ENCODE measurements around the gene DENND1A. TPM values are rescaled to one million over a fixed set of nuclear protein-coding genes. Genes with fewer than 3 reads are reported as not detected.

Gene DENND1A
- total RNA-seq, 1 experiment from 2014 or later: 45.3 TPM

GRCh38 chr9:123513554-123513953 is 416.4 kb downstream of the DENND1A start:
- in situ Hi-C loops (cut with HindIII; ENCODE audit: low sequenced_read_pairs): no loop called here
- DNase-seq (ENCODE audit: low spot score): no peak

DNA sequence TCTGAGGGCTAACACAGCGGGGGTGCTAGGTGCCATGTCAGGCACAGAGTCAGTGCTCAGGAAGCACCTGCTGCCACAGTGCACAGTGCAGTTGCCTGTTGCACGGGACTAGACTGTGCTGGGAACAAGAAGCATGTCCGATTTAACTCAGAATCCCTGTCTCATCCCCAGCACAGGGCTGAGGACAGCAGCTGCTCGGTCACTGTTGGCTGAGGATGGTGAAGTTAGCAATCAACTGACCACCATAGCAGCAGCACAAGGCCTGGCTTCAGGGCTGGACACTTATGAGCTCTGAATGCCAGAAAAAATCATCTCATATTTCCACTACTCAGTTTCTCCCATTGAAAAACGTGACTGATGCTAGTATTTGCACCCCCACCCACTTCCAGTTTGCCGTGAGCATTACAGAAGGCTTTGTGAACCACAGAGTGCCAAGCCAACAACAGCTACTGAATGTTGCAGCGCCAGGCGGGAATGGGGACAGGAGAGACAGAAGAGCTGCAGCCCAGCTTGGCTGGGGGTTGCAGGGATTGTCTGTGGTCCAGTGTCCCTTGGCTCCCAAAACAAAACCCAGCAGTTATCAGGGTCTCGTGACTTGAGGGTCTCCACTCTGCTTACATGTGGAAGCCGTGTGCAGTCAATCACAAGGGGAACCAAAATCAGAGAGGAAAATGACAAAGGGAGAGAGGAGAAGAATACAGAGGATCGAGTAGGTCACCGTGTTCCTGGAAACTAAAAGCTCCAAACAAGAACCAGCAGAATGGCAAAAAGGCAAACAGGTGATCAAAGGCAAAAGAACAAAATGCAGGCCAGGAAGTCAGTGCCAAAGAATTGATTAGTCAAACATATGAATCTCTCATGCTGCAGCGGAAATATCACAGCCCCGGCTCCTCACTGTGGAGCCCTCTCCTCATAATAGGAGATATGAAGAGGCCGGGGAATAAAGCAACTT is 418.3 kb downstream of the DENND1A start:
- DNase-seq (ENCODE audit: low spot score): peak; percentile 4
- in situ Hi-C loops (cut with HindIII; ENCODE audit: low sequenced_read_pairs): no loop called here

- in situ Hi-C loops (cut with HindIII; ENCODE audit: low sequenced_read_pairs): no loop called here
- DNase-seq (ENCODE audit: low spot score): no peak
These were observed 420.3 kb downstream of the DENND1A start for GRCh38 chr9:123509646-123510045.

DNA sequence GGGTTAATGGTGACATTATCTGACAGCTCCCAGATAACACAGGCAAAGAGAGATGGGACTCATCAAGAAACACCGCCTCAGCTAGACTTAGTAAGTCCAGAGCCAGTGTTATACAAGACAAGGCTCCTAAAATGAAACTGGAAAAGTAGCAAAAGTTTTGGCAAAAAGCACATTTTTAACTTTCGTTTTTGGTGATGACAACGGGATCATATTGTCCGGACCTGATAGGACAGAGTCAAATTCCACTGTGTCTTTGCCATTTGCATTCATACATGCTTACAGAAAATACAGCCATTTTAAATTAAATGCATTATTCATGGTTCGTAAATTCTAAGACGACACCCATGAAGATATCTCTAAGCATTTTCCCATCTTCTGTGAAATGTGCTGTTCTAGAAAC is 421.9 kb downstream of the DENND1A start:
- in situ Hi-C loops (cut with HindIII; ENCODE audit: low sequenced_read_pairs): no loop called here
- no peak for DNase-seq (ENCODE audit: low spot score)

DNA sequence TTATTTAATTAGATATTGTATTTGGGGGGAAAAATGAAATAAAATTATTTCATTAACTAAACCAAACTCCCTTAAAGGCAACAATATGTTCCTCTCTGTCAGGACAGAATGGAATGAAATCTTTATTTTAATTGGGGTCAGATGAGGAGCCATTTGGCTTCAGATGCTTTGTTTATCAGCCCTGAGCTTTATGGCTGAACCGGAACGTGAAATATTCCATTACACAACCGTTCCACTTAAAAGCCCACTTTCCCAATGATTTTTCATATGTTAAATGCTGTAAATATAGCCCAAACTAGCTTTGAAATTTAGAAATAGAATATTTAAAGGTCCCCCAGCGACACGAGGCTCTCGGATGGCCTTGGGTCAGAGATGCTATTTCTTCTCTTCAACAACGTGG is 424.4 kb downstream of the DENND1A start:
- in situ Hi-C loops (cut with HindIII; ENCODE audit: low sequenced_read_pairs): no loop called here
- DNase-seq (ENCODE audit: low spot score): no peak

DNA sequence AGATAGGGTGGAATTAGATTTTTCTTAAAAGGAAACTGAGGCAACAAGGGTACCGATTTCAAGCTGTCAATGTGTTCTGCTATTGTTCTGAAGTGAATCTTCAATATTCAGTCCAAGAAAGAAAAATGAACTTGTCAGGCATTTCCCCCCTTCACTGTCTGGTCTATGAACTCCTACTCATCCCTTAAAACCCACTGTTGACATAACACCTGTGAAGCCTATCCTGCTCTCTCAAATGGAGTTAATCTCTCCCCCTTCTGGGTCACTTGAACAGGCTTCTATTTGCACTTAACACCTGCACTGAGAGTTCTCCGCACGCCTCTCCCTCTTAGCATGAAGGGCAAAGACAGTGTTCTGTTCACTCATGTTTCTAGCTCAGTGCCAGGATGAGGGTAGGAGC is 429.6 kb downstream of the DENND1A start:
- in situ Hi-C loops (cut with HindIII; ENCODE audit: low sequenced_read_pairs): no loop called here
- DNase-seq (ENCODE audit: low spot score): no peak

GRCh38 chr9:123497830-123498229 is 432.1 kb downstream of the DENND1A start:
- no peak for DNase-seq (ENCODE audit: low spot score)
- in situ Hi-C loops (cut with HindIII; ENCODE audit: low sequenced_read_pairs): no loop called here

- no peak for DNase-seq (ENCODE audit: low spot score)
- in situ Hi-C loops (cut with HindIII; ENCODE audit: low sequenced_read_pairs): no loop called here
These were observed 434.2 kb downstream of the DENND1A start for GRCh38 chr9:123495731-123496130.

- in situ Hi-C loops (cut with HindIII; ENCODE audit: low sequenced_read_pairs): no loop called here
These were observed 436.3 kb downstream of the DENND1A start for GRCh38 chr9:123493627-123494026.

DNA sequence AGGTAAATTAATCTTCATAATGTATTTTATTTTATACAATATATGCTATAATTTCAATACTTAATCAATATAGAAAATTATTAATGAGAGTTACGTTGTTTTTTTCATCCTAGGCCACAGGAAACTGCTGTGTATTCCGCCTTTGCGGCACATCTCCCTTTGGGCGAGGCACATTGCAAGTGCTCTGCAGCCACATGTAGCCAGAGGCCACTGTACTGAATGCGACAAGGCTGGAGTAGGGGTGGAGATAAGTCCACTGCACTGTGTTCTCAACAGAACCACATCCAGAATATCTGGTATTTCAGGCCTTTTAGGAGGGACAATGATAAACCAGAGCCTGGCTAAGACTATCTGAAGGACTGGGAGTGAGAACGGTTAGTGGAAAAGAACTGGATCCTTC is 439.2 kb downstream of the DENND1A start:
- in situ Hi-C loops (cut with HindIII; ENCODE audit: low sequenced_read_pairs): no loop called here

More at GRCh38 chr9:123493627-123494026, 436.3 kb downstream of the DENND1A start:
- no peak for DNase-seq (ENCODE audit: low spot score)

GRCh38 chr9:123488722-123489321 is 441.1 kb downstream of the DENND1A start:
- DNase-seq (ENCODE audit: low spot score): no peak
- in situ Hi-C loops (cut with HindIII; ENCODE audit: low sequenced_read_pairs): no loop called here

More for the DNA sequence above, 439.2 kb downstream of the DENND1A start:
- no peak for DNase-seq (ENCODE audit: low spot score)

DNA sequence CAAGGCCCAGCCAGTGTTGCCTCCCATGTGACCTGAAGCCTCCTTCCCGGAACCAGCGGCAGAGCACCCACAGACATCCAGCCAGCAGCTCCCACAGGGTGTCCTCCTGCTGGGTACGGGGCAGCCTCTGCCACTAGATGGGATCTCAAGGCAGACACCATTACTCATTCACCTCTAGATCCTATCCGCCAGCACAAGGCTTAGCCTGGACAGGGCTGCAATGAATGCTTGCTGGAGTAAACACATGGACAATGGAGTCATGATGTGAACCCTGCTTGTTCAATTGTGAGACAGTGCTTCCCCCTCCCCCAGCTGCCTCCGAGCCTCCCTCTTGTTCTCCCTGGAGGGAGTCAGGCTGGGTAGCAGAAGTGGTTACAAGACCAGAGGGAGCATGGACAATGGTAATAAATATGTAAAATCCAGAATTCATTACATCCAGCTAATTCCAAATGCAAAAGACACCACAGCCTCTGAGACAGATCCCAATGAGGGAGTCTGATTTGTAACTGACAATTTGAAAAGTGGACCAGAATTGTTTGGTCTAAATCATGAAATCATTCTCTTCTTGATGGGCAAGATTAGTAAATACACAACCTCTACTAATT is 441.9 kb downstream of the DENND1A start:
- in situ Hi-C loops (cut with HindIII; ENCODE audit: low sequenced_read_pairs): no loop called here
- no peak for DNase-seq (ENCODE audit: low spot score)

DNA sequence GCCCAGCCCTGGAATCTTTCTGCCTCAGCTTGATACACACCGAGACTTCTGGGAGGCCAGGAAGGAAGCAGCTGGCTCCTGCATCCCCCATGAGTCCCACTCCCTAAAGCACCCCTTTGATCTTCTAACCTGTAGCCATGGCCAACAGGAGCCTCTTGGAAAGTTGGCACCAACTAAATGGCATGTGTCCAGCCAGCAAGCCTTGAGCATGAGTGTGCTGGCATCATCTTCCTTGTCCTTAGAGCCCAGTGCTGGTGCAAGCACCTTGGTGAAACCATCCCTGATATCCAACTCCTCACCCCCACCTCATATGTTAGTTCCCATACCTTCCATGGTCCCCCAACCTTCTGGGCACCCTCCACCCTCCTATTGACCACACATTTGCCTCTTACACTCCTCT is 443.5 kb downstream of the DENND1A start:
- in situ Hi-C loops (cut with HindIII; ENCODE audit: low sequenced_read_pairs): no loop called here
- no peak for DNase-seq (ENCODE audit: low spot score)

GRCh38 chr9:123485216-123485615 is 444.7 kb downstream of the DENND1A start:
- no peak for DNase-seq (ENCODE audit: low spot score)
- in situ Hi-C loops (cut with HindIII; ENCODE audit: low sequenced_read_pairs): no loop called here

DNA sequence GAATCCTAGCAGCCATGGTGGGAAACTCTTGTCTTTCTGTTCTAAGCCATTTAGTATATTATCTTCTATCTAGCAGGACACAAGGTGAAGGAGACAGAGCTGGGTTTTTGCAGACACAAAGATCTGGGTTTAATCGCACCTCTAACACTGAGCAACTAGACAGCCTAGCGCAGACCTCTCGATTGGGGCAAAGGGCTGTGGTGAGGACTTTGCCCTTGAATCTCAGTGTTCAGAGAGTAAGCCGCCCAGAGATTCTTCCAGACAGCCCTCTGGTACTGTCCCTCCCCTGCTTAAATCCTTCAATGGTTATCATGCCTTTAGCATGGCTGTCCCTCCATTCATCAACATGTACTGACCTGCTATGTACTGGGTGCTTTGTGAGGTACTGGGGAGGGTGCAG is 445.8 kb downstream of the DENND1A start:
- no peak for DNase-seq (ENCODE audit: low spot score)

DNA sequence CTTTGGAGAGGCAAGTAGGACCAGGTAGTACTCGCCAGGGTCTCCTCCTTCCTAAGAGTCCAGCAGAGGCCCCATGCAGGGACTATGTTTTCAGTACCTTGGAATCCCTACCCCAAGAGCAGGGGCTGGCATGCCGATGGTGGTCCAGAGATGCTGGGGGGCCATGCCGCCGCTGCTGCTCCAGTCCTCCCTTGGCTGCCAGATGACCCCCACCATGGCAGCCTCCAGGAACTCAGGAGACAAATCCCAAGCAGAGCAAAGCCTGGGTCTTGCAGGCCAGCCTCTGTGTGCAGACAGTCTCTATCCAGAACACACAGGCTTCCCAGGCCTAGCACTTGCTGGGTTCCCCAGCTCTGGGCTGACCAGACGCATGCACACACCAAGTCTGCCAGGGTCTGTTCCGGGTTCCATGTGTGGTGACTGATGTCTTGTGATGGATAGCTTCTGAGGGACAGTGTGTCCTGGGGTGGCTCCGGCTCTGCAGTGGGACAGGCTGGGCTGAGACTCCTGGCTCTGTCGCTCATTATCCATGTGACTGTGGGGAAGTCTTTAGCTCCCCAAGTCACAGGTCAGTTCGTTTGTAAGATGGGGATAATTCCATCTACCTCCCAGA is 446.6 kb downstream of the DENND1A start:
- no peak for DNase-seq (ENCODE audit: low spot score)
- in situ Hi-C loops (cut with HindIII; ENCODE audit: low sequenced_read_pairs): no loop called here

More for the DNA sequence above, 445.8 kb downstream of the DENND1A start:
- in situ Hi-C loops (cut with HindIII; ENCODE audit: low sequenced_read_pairs): no loop called here

- in situ Hi-C loops (cut with HindIII; ENCODE audit: low sequenced_read_pairs): no loop called here
- no peak for DNase-seq (ENCODE audit: low spot score)
These were observed 447.5 kb downstream of the DENND1A start for GRCh38 chr9:123482295-123482968.

DNA sequence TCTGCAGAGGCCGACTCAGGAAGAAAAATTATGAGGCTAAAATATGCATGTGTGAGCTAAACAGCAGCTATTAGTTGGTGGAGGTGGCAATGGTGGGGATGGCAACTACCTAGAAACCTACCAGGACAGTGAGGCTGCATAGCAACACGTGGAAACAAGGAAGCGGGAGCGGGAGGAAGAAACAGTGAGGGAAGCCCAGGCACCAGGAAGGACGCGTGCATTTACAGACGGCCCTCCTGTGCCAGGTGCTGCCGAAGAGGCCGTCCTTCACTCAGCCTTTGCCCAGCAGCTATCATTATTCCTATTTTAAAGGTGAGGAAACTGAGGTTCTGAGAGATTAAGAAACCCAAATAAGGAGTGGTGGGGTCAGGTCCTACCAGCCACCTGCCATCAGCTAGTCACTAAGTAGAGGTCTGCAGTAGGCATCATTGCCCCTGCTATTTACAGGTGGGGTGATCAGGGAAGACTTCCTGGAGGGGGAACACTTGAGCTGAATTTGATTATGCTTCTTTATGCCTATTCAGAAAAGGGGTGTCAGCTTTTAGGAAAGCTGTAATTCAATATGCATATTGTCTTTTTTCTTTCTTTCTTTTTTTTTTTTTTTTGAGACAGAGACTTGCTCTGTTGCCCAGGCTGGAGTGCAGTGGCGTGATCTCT is 448.6 kb downstream of the DENND1A start:
- in situ Hi-C loops (cut with HindIII; ENCODE audit: low sequenced_read_pairs): no loop called here
- no peak for DNase-seq (ENCODE audit: low spot score)

GRCh38 chr9:123480791-123481190 is 449.1 kb downstream of the DENND1A start:
- in situ Hi-C loops (cut with HindIII; ENCODE audit: low sequenced_read_pairs): no loop called here
- DNase-seq (ENCODE audit: low spot score): no peak
